ENCODE results near the gene ASIC1. TPM values are rescaled to one million over a fixed set of nuclear protein-coding genes. Genes with fewer than 3 reads are reported as not detected.

Gene ASIC1
- total and polyA plus RNA-seq, 2 of the 13 experiments (the other 11 are each of a cell fraction or from before 2014, with no cell fraction given) = 0.44 to 1.5 TPM

DNA sequence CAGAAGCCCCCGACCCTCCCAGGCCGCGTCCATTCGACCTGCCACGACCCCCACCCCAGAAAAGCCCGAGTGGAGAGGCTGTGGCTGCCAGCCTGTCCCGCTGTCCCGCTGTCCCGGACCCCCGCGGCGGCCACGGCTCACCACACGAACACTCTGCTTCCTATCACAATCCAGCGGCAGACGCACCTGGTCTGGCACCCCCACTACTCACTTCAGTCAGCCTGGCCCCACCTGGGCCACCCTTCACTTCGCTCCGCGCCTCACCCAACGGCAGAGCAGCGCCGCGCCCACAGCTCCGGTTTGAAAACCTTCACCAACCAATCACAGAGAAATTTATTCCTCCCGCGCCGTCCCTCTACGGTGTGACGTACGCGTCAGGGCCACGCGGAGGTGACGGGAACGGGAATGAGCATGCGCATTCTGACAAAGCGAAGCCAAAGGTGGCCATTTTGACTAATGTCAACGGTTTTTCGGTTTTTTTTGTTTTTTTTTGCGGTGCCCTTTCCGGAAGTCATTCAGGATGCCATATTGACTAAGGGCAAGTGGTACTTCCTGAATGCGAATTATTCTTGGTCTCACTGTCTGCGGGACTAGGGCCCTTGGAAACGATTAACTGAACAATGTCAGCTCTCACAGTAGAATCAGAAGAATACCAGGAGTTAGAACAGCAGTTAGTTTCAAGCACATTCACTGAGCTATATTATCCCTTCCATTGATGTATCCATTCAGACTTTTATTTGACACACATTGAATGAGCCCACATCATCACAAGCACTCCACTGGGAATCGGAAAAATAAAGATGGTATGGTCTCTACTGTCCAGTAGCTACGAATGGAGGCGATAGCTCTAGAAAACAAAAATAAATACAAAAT lies 32.0 kb upstream of the ASIC1 start, which contains the start of gene RACGAP1 (continued):
- TF ChIP-seq ZMYM2 (CRISPR knock-in tag; IDR thresholded peaks at IDR 0.05) (0 out of 2 replicates have a peak, but pooled peaks have one; percentile 15), ZNF788 (CRISPR knock-in tag; IDR thresholded peaks at IDR 0.05; ENCODE audit: borderline replicate concordance) (peak; percentile 94; the same call in 1 of the 2 replicates), ZKSCAN5 (CRISPR knock-in tag; IDR thresholded peaks at IDR 0.05) (no peak), SP2 (CRISPR knock-in tag; IDR thresholded peaks at IDR 0.05) (peak; percentile 39; the same call in 1 of the 2 replicates), POLR2G (IDR thresholded peaks at IDR 0.05; ENCODE audit: low read depth, low read length) (peak; percentile 62; the same call in 1 of the 2 replicates), ZNF674 (CRISPR knock-in tag; IDR thresholded peaks at IDR 0.05; ENCODE audit: low read depth) (no peak), ZMYM4 (CRISPR knock-in tag; IDR thresholded peaks at IDR 0.05) (peak; percentile 97)
- TF ChIP-seq, protein P1, sequence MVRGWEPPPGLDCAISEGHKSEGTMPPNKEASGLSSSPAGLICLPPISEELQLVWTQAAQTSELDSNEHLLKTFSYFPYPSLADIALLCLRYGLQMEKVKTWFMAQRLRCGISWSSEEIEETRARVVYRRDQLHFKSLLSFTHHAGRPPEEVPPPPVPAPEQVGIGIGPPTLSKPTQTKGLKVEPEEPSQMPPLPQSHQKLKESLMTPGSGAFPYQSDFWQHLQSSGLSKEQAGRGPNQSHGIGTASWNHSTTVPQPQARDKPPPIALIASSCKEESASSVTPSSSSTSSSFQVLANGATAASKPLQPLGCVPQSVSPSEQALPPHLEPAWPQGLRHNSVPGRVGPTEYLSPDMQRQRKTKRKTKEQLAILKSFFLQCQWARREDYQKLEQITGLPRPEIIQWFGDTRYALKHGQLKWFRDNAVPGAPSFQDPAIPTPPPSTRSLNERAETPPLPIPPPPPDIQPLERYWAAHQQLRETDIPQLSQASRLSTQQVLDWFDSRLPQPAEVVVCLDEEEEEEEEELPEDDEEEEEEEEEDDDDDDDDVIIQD (CRISPR knock-in tag; IDR thresholded peaks at IDR 0.05; ENCODE audit: low read depth) = peak; percentile 71; the same call in 1 of the 2 replicates
- TF ChIP-seq, protein P2, sequence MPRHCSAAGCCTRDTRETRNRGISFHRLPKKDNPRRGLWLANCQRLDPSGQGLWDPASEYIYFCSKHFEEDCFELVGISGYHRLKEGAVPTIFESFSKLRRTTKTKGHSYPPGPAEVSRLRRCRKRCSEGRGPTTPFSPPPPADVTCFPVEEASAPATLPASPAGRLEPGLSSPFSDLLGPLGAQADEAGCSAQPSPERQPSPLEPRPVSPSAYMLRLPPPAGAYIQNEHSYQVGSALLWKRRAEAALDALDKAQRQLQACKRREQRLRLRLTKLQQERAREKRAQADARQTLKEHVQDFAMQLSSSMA (CRISPR knock-in tag; IDR thresholded peaks at IDR 0.05) = 0 out of 2 replicates have a peak, but pooled peaks have one; percentile 6
- TF ChIP-seq, protein P3, sequence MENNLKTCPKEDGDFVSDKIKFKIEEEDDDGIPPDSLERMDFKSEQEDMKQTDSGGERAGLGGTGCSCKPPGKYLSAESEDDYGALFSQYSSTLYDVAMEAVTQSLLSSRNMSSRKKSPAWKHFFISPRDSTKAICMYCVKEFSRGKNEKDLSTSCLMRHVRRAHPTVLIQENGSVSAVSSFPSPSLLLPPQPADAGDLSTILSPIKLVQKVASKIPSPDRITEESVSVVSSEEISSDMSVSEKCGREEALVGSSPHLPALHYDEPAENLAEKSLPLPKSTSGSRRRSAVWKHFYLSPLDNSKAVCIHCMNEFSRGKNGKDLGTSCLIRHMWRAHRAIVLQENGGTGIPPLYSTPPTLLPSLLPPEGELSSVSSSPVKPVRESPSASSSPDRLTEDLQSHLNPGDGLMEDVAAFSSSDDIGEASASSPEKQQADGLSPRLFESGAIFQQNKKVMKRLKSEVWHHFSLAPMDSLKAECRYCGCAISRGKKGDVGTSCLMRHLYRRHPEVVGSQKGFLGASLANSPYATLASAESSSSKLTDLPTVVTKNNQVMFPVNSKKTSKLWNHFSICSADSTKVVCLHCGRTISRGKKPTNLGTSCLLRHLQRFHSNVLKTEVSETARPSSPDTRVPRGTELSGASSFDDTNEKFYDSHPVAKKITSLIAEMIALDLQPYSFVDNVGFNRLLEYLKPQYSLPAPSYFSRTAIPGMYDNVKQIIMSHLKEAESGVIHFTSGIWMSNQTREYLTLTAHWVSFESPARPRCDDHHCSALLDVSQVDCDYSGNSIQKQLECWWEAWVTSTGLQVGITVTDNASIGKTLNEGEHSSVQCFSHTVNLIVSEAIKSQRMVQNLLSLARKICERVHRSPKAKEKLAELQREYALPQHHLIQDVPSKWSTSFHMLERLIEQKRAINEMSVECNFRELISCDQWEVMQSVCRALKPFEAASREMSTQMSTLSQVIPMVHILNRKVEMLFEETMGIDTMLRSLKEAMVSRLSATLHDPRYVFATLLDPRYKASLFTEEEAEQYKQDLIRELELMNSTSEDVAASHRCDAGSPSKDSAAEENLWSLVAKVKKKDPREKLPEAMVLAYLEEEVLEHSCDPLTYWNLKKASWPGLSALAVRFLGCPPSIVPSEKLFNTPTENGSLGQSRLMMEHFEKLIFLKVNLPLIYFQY (CRISPR knock-in tag; IDR thresholded peaks at IDR 0.05; ENCODE audit: borderline replicate concordance) = peak; percentile 65; the same call in 1 of the 2 replicates
- TF ChIP-seq, protein P4, sequence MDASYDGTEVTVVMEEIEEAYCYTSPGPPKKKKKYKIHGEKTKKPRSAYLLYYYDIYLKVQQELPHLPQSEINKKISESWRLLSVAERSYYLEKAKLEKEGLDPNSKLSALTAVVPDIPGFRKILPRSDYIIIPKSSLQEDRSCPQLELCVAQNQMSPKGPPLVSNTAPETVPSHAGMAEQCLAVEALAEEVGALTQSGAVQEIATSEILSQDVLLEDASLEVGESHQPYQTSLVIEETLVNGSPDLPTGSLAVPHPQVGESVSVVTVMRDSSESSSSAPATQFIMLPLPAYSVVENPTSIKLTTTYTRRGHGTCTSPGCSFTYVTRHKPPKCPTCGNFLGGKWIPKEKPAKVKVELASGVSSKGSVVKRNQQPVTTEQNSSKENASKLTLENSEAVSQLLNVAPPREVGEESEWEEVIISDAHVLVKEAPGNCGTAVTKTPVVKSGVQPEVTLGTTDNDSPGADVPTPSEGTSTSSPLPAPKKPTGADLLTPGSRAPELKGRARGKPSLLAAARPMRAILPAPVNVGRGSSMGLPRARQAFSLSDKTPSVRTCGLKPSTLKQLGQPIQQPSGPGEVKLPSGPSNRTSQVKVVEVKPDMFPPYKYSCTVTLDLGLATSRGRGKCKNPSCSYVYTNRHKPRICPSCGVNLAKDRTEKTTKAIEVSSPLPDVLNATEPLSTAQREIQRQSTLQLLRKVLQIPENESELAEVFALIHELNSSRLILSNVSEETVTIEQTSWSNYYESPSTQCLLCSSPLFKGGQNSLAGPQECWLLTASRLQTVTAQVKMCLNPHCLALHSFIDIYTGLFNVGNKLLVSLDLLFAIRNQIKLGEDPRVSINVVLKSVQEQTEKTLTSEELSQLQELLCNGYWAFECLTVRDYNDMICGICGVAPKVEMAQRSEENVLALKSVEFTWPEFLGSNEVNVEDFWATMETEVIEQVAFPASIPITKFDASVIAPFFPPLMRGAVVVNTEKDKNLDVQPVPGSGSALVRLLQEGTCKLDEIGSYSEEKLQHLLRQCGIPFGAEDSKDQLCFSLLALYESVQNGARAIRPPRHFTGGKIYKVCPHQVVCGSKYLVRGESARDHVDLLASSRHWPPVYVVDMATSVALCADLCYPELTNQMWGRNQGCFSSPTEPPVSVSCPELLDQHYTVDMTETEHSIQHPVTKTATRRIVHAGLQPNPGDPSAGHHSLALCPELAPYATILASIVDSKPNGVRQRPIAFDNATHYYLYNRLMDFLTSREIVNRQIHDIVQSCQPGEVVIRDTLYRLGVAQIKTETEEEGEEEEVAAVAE (CRISPR knock-in tag; IDR thresholded peaks at IDR 0.05; ENCODE audit: borderline replicate concordance) = peak; percentile 98
- TF ChIP-seq, protein P5, sequence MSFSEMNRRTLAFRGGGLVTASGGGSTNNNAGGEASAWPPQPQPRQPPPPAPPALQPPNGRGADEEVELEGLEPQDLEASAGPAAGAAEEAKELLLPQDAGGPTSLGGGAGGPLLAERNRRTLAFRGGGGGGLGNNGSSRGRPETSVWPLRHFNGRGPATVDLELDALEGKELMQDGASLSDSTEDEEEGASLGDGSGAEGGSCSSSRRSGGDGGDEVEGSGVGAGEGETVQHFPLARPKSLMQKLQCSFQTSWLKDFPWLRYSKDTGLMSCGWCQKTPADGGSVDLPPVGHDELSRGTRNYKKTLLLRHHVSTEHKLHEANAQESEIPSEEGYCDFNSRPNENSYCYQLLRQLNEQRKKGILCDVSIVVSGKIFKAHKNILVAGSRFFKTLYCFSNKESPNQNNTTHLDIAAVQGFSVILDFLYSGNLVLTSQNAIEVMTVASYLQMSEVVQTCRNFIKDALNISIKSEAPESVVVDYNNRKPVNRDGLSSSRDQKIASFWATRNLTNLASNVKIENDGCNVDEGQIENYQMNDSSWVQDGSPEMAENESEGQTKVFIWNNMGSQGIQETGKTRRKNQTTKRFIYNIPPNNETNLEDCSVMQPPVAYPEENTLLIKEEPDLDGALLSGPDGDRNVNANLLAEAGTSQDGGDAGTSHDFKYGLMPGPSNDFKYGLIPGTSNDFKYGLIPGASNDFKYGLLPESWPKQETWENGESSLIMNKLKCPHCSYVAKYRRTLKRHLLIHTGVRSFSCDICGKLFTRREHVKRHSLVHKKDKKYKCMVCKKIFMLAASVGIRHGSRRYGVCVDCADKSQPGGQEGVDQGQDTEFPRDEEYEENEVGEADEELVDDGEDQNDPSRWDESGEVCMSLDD (CRISPR knock-in tag; IDR thresholded peaks at IDR 0.05; ENCODE audit: borderline replicate concordance) = 0 out of 2 replicates have a peak, but pooled peaks have one; percentile 52

All from HepG2 (cell line).